Hippocampal formation (tissue), 2 donors: ENCODE measurements around the gene ZNF407.
"Not testable (repeated sequence)": the region's sequence is repeated elsewhere in the genome, so short reads cannot be mapped to it uniquely, and the experiment has no call there.

Experiments used
- DNase-seq, 2 donors: peaks; one replicate each; lab custom pipeline; 2025; lab: John Stamatoyannopoulos, UW

The ZNF407 gene

GRCh38 chr18:74933930-74934329, 336.3 kb downstream of the ZNF407 start:
- DNase-seq = no peak

- no peak for DNase-seq
Measured at GRCh38 chr18:74935434-74935833, 337.8 kb downstream of the ZNF407 start.

GRCh38 chr18:74936343-74936742, 338.7 kb downstream of the ZNF407 start:
- no peak for DNase-seq

- DNase-seq = no peak
Measured at GRCh38 chr18:74937291-74937690, 339.6 kb downstream of the ZNF407 start.

- DNase-seq = no peak
Measured at GRCh38 chr18:74940856-74941255, 343.2 kb downstream of the ZNF407 start.

- DNase-seq = no peak
Measured at GRCh38 chr18:74942319-74942910, 344.7 kb downstream of the ZNF407 start.

- no peak for DNase-seq
Measured at GRCh38 chr18:74944676-74945075, 347.0 kb downstream of the ZNF407 start.

- DNase-seq = no peak
Measured at GRCh38 chr18:74945774-74946545, 348.3 kb downstream of the ZNF407 start.

GRCh38 chr18:74946646-74947375, 349.1 kb downstream of the ZNF407 start:
- no peak for DNase-seq

GRCh38 chr18:74947417-74947816, 349.7 kb downstream of the ZNF407 start:
- DNase-seq = no peak

- DNase-seq = no peak
Measured at GRCh38 chr18:74947875-74948274, 350.2 kb downstream of the ZNF407 start.

- no peak for DNase-seq
Measured at GRCh38 chr18:74949611-74950010, 351.9 kb downstream of the ZNF407 start.

GRCh38 chr18:74950479-74950878, 352.8 kb downstream of the ZNF407 start:
- DNase-seq = no peak

GRCh38 chr18:74951165-74951760, 353.6 kb downstream of the ZNF407 start:
- no peak for DNase-seq

- no peak for DNase-seq
Measured at GRCh38 chr18:74957588-74958224, 360.0 kb downstream of the ZNF407 start.

- no peak for DNase-seq
Measured at GRCh38 chr18:74959216-74959615, 361.5 kb downstream of the ZNF407 start.

- no peak for DNase-seq
Measured at GRCh38 chr18:74961596-74961995, 363.9 kb downstream of the ZNF407 start.

- peak; percentile 33 to 44 for DNase-seq
Measured at GRCh38 chr18:74963820-74964446, 366.3 kb downstream of the ZNF407 start.

- DNase-seq = no peak
Measured at GRCh38 chr18:74965682-74966081, 368.0 kb downstream of the ZNF407 start.

GRCh38 chr18:74967438-74967837, 369.8 kb downstream of the ZNF407 start:
- no peak for DNase-seq

- DNase-seq = no peak
Measured at GRCh38 chr18:74967979-74968378, 370.3 kb downstream of the ZNF407 start.

- DNase-seq = not testable (repeated sequence)
Measured at GRCh38 chr18:74971358-74971757, 373.7 kb downstream of the ZNF407 start.
